Natural killer cell treated with Interleukin-12 subunit alpha and Interleukin-12 subunit beta and Interleukin-15 and Interleukin-18, amount 100 ng/mL, for 72 hours (primary cell): ENCODE data around the gene TNFRSF25. TPM values are rescaled to one million over a fixed set of nuclear protein-coding genes. Genes with fewer than 3 reads are reported as not detected.

Experiments used
- ATAC-seq, 2 donors: fragments of 150-1000 bp; cut with Tn5 transposase in 1 of 2; sonication (Bioruptor Pico), chemical (Tn5 transposase) in 1 of 2; 2 replicates each; pipeline ENCODE4 v1.10.0; 2021
- DNase-seq: peaks from one replicate; pipeline ENCODE4 v3.0.0; 2022; ENCODE audit warnings: low spot score
- H3K27ac Mint-ChIP-seq, 2 donors: 1 replicate in 1 of 2; 2 replicates in 1 of 2; pipeline ENCODE4 v1.8.0; 2022; ENCODE audit warnings: mixed read lengths in 2 of 2, mild to moderate bottlenecking in 1 of 2, moderate library complexity in 1 of 2
- H3K27me3 Mint-ChIP-seq, 2 donors: 1 replicate in 1 of 2; 2 replicates in 1 of 2; pipeline ENCODE4 v1.8.0; 2022; ENCODE audit warnings: mixed read lengths in 2 of 2
- H3K36me3 Mint-ChIP-seq: one replicate; pipeline ENCODE4 v1.8.0; 2022; ENCODE audit warnings: mixed read lengths
- H3K4me1 Mint-ChIP-seq, 2 donors: 1 replicate in 1 of 2; 2 replicates in 1 of 2; pipeline ENCODE4 v1.8.0; 2022; ENCODE audit warnings: low read depth in 2 of 2, mixed read lengths in 2 of 2, mild to moderate bottlenecking in 1 of 2
- H3K4me3 Mint-ChIP-seq: one replicate; pipeline ENCODE4 v1.8.0; 2022; ENCODE audit warnings: mixed read lengths
- H3K9me3 Mint-ChIP-seq: 2 replicates; pipeline ENCODE4 v1.8.0; 2022; ENCODE audit warnings: mixed read lengths
- total RNA-seq, 2 donors: library from RNA; stranded (reverse); gene quantifications; one replicate each; pipeline ENCODE4 v1.2.3, GENCODE V29; 2022

Gene TNFRSF25
- total RNA-seq, 2 donors from 2014 or later = 83.6 to 106 TPM

DNA sequence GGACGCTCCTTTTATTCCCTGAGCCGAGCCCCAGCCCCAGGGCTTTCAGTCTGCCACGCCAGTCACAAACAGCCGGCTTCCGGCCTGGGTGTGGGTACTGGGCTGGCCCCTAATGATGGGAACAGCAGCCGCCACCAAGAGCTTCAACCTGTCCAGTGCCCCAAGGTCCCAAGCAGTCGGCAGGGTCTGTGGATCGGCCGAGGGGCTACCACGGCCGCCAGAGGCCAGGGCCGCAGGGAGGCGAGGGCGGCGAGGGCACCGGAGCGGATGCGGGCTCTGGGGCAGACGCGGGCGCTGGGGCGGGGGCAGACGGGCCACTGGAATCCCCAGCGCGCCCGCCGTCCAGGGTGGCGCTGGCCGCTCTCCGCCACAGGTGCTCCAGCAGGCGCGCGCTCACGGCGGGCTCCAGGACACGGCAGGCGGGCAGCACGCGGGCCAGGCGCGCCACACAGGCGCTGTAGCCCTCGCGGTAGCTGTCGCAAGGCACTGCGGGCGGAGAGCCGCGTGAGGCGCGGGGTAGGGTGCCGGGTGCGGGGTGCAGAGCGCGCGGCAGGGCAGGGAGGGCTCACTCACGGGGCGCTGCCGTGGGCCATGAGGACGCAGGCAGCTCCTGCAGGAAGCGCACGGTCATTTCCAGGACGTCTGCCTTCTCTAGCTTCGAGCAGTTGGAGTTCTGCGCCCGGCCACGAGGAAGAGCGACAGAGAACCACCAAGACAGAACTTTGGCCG, 47.1 kb downstream of the TNFRSF25 start:
- H3K27me3 Mint-ChIP-seq = peaks cover 14 to 41% of the 10 kb centered on the region in 2 donors
- H3K9me3 Mint-ChIP-seq = no peaks in the 10 kb centered on the region
- ATAC-seq = no peak
- no peak overlapping the region for H3K27ac Mint-ChIP-seq
- peaks cover 0 to 6% of the 10 kb centered on the region in 2 donors for H3K4me1 Mint-ChIP-seq
- H3K4me3 Mint-ChIP-seq = no peak overlapping the region
- no peaks in the 10 kb centered on the region for H3K36me3 Mint-ChIP-seq
- no peak for DNase-seq

DNA sequence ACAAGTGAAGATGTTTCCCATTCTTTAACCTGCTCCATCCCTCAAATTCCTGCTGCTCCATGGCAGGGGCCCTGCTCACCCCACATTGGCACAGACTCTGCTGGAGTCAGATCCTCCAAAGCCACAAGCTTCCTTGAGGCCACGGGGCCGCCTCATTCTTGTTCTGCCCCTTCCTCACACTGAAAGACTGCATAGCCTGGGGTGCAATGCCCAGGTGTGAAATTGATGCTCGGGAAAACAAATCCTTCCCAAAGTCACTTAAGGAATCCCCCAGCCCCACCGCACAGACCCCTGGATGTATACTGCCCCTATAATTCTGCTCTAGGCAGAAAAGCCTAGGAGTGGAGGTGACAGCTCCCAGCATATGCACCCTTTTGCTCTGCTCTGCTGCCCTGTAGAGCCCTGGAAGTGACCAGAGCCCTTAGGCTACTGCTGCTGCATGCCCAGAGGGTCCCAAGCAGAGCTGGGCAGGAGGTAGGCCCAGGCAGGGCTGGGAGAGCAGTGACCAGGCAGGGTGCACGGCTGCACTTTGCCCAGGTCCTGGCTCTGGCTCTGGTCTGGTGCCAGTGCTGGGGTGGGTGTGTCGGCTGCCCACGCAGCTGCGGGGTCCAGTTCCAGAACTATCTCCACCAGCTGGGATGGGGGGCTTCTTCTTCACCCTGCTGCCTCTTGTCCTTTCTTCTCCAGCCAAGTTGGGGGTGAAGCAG, 47.9 kb downstream of the TNFRSF25 start:
- no peaks in the 10 kb centered on the region for H3K9me3 Mint-ChIP-seq
- H3K27me3 Mint-ChIP-seq = peaks cover 16 to 41% of the 10 kb centered on the region in 2 donors
- no peaks in the 10 kb centered on the region for H3K36me3 Mint-ChIP-seq
- no peak overlapping the region for H3K27ac Mint-ChIP-seq
- DNase-seq (no peak), ATAC-seq (no peak)
- H3K4me1 Mint-ChIP-seq = peaks cover 0 to 5% of the 10 kb centered on the region in 2 donors
- H3K4me3 Mint-ChIP-seq = no peak overlapping the region

DNA sequence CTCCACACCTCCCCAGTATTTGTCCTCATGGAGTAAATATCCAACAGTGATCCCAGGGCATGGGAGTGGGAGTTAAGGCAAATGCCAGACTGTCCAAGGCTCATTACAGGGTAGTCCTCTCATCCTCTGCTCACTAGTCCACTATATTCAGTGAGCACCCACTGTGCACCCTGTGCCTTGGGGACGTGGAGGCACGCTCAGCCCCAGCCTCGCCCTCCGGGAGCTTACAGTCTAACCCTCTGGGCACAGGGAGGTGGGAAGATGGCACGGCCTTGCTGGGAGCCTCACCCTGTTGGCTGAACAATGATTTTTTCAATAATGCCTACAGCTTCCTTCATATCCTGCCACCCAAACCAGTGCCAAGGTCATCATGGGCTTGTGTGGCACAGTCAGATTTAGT, 49.1 kb downstream of the TNFRSF25 start:
- no peaks in the 10 kb centered on the region for H3K36me3 Mint-ChIP-seq
- peaks cover 0 to 5% of the 10 kb centered on the region in 2 donors for H3K4me1 Mint-ChIP-seq
- no peak overlapping the region for H3K27ac Mint-ChIP-seq
- ATAC-seq (no peak), DNase-seq (no peak)
- no peaks in the 10 kb centered on the region for H3K9me3 Mint-ChIP-seq
- no peak overlapping the region for H3K4me3 Mint-ChIP-seq
- H3K27me3 Mint-ChIP-seq = peaks cover 23 to 45% of the 10 kb centered on the region in 2 donors

DNA sequence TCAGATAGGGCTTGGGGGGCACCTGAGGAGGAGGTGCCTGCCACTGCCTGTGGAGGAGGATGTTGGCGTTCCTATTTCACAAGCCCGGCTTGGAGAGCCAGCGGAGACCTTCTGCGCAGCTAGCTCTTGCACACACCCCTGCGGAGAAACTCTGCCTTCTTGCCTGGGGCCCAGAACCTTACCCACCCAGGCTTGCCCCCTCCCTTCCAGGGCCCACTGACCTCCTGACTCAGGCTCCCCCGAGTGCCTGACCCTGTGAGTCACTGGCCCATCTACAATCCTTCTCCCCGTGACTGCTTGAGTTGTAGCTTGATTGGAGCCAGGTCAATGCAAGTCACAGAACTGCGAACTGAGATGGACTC, 49.7 kb downstream of the TNFRSF25 start:
- DNase-seq = no peak
- no peak overlapping the region for H3K27ac Mint-ChIP-seq
- peaks cover 0 to 5% of the 10 kb centered on the region in 2 donors for H3K4me1 Mint-ChIP-seq

DNA sequence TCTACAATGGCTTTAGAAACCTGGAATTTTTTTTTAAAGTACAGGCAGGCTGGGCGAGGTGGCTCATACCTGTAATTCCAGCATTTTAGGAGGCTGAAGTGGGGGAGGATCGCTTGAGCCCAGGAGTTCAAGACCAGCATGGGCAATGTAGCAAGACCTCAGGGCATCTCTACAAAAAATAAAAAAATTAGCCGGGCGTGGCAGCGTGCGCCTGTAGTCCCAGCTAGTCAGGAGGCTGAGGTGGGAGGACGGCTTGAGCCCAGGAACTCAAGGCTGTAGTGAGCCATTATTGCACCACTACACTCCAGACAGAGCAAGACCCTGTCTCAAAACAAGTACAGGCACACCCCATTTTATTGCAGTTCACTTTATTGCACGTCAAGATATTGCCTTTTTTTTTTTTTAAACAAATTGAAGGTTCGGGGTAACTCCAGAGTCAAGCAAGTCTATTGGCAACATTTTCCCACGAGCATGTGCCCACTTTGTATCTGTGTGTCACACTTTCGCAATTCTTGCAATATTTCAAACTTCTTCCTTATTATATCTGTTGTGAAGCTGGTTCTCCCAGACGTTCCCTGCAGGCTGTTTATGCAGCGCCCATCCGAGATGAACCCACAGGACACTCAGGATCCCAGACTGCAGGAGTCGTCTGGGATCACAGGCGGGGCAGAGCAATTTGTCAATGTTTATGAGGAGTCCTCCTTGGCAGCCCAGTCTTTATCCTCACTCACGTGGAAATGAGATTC, 50.9 kb downstream of the TNFRSF25 start:
- ATAC-seq (no peak), DNase-seq (no peak)
- H3K9me3 Mint-ChIP-seq = no peaks in the 10 kb centered on the region
- H3K36me3 Mint-ChIP-seq = no peaks in the 10 kb centered on the region
- H3K27me3 Mint-ChIP-seq = peaks cover 21 to 43% of the 10 kb centered on the region in 2 donors
- no peak overlapping the region for H3K4me3 Mint-ChIP-seq
- H3K27ac Mint-ChIP-seq = no peak overlapping the region
- H3K4me1 Mint-ChIP-seq = peaks cover 0 to 5% of the 10 kb centered on the region in 2 donors

More for the DNA sequence above, 49.7 kb downstream of the TNFRSF25 start:
- no peaks in the 10 kb centered on the region for H3K36me3 Mint-ChIP-seq
- peaks cover 16 to 39% of the 10 kb centered on the region in 2 donors for H3K27me3 Mint-ChIP-seq
- no peak for ATAC-seq
- H3K4me3 Mint-ChIP-seq = no peak overlapping the region
- H3K9me3 Mint-ChIP-seq = no peaks in the 10 kb centered on the region

DNA sequence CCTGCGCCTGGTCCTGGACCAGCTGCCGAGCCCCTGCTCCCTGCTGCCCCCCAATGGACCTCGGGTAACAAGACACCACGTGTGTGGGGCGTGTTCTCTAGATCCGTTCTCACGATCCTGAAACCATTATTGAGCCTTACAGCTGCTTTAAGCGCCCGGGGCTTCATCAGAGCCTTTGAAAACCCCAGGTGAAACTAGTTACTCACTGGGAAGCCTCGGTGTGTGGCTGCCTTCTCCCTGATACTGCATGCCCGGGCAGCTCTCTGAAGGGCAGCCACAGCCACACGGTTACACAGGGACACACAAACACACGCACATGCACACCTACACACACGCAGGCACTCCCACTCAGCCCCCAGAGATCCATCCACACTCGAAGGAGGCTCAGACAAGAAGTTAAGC, 51.5 kb downstream of the TNFRSF25 start:
- DNase-seq = no peak
- H3K27ac Mint-ChIP-seq = no peak overlapping the region

DNA sequence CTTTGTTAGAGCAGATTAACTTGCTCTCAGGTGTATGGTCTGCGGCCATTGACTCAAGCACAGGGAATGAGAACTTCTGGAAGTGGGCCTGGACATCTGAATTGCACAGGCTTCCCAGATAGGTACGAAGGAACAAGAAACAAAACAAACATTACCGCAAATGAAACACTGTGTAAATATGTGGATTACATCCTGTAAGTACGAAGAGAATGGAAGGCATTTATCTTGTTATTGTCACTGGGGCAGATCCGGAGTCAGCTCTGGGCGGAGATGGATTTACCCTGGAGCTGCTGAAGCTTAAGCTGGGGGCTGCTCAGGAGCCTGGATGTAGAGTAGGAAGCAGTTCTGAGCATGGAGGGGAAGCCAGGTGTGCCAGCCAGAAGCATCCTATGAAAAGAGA, 53.1 kb downstream of the TNFRSF25 start:
- ATAC-seq (no peak), DNase-seq (no peak)
- Mint-ChIP-seq H3K36me3 (no peaks in the 10 kb centered on the region), H3K9me3 (no peaks in the 10 kb centered on the region), H3K27ac (no peak overlapping the region), H3K4me3 (no peak overlapping the region), H3K4me1 (peaks cover 0 to 5% of the 10 kb centered on the region in 2 donors), H3K27me3 (peaks cover 23 to 45% of the 10 kb centered on the region in 2 donors)

More for the DNA sequence above, 51.5 kb downstream of the TNFRSF25 start:
- Mint-ChIP-seq H3K27me3 (peaks cover 23 to 43% of the 10 kb centered on the region in 2 donors), H3K9me3 (no peaks in the 10 kb centered on the region), H3K4me3 (no peak overlapping the region), H3K4me1 (peaks cover 0 to 5% of the 10 kb centered on the region in 2 donors), H3K36me3 (no peaks in the 10 kb centered on the region)
- peak; percentile 56 to 75 for ATAC-seq

Other genes starting within 250 kb of the TNFRSF25 start
- 10 to 100 TPM; 44.1 to 71.4 TPM for gene ICMT, start 230.2 kb downstream of the TNFRSF25 start, total RNA-seq
- gene HES3, start 222.0 kb downstream of the TNFRSF25 start, total RNA-seq = not detected
- gene GPR153, start 205.1 kb downstream of the TNFRSF25 start, total RNA-seq = 1 to 10 TPM; 4.6 to 5.6 TPM
- 10 to 100 TPM; 49.5 to 87.5 TPM for gene ACOT7, start 72.4 kb downstream of the TNFRSF25 start, total RNA-seq
- gene HES2, start 46.3 kb downstream of the TNFRSF25 start, total RNA-seq = not detected
- under 1 TPM; 0.14 to 0.84 TPM for gene ESPN, start 41.4 kb downstream of the TNFRSF25 start, total RNA-seq
- gene PLEKHG5, start 25.5 kb upstream of the TNFRSF25 start, total RNA-seq = under 1 TPM; 0.33 to 0.81 TPM
- 10 to 100 TPM; 41.6 to 80.5 TPM for gene NOL9, start 88.3 kb upstream of the TNFRSF25 start, total RNA-seq
- gene TAS1R1, start 89.1 kb upstream of the TNFRSF25 start, total RNA-seq = not detected
- gene ZBTB48, start 113.8 kb upstream of the TNFRSF25 start, total RNA-seq = 10 to 100 TPM; 29.8 to 50.5 TPM
- 10 to 100 TPM; 20.2 to 46.2 TPM for gene KLHL21, start 136.7 kb upstream of the TNFRSF25 start, total RNA-seq
- 10 to 100 TPM; 10.8 to 14.7 TPM for gene PHF13, start 147.6 kb upstream of the TNFRSF25 start, total RNA-seq
- gene THAP3, start 158.7 kb upstream of the TNFRSF25 start, total RNA-seq = 10 to 100 TPM; 18.7 to 33.2 TPM
- gene DNAJC11, start 235.6 kb upstream of the TNFRSF25 start, total RNA-seq = 10 to 100 TPM; 60.7 to 96.8 TPM